DMS53 treated with DMSO at 0.1 percent for 48 hours (cell line): ENCODE data around the gene ZBTB44.
A peak's percentile ranks its signal among the peaks of the same experiment; 100 is the strongest.

Source experiments
- DNase-seq: peaks from one replicate; lab custom pipeline; 2025; ENCODE audit not compliant: unreplicated experiment; lab: John Stamatoyannopoulos, UW

ZBTB44 gene

DNA sequence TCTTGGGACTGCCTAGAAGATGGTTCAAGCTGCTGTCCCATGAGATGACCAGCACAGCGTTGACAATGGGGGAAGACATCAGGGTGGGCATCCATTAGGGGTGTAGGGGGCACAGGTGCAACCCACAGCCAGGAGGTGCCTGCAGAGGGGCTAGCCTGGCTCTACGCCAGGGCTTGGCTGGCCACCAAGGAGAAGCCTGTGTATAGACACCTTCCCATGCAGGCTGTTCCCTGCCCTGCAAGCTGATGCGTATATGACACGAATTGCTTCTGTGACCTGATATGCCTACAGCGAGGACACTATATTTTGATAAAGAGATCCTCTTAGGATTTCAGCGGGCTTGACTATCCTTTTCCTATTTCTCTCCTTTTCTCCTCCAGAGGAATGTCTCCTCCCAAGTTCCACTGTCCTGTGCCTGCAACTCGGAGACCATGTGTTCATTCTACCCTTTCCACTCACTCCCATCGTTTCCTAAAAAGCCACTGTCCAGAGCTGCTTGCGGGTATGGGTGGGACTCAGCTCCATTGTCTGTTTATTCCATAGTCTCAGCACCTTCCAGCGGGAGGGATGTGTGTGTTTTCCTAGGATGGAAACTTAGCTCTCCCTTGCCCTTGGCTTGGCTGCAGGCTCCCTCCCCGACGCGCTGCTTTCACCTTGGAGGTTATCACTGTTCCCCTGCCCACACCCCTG, 99.0 kb downstream of the ZBTB44 start:
- no peak for DNase-seq

DNA sequence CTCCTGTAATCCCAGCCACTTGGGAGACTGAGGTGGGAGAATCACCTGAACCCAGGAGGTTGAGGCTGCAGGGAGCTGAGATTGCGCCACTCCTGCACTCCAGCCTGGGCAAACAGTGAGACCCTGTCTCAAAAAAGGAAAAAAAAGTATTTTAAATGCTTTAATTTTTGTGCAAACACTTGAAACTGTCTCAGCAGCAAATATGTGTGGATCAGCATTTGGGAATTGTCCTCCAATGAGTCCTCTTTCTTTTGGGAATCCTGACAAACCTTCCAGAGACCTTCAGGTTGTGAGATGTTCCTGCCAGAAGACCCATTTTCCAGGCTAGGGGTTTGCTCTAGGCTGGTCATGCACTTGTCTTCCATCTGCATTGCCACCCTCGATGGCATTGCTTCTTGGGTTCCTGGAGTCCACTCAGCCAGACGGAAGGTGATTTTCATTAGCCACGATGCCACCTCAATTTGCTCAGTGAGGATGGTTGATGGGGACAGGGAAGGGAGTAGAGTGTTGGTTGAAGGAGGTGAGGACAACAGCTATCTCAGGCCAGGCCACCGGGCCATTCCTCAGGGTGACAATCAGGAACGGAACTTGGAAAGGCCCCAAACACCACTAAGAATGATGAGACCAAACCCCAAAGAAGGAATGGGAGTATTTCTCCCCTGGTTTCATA, 99.7 kb downstream of the ZBTB44 start:
- no peak for DNase-seq

DNA sequence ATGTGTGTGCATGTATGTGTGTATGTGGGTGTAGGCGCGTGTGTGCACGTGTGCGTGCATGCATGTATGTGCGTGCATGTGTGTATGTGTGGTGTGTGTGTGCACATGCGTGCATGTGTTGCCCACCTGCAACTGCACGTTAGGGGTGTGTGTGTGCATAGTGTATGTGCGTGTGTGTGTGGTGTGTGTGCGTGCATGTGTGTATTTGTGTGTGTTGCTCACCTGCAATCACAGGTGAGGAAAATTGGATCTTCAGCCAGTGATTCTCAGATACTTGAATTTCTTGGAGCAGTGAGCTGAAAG, 100.8 kb downstream of the ZBTB44 start:
- DNase-seq: no peak

DNA sequence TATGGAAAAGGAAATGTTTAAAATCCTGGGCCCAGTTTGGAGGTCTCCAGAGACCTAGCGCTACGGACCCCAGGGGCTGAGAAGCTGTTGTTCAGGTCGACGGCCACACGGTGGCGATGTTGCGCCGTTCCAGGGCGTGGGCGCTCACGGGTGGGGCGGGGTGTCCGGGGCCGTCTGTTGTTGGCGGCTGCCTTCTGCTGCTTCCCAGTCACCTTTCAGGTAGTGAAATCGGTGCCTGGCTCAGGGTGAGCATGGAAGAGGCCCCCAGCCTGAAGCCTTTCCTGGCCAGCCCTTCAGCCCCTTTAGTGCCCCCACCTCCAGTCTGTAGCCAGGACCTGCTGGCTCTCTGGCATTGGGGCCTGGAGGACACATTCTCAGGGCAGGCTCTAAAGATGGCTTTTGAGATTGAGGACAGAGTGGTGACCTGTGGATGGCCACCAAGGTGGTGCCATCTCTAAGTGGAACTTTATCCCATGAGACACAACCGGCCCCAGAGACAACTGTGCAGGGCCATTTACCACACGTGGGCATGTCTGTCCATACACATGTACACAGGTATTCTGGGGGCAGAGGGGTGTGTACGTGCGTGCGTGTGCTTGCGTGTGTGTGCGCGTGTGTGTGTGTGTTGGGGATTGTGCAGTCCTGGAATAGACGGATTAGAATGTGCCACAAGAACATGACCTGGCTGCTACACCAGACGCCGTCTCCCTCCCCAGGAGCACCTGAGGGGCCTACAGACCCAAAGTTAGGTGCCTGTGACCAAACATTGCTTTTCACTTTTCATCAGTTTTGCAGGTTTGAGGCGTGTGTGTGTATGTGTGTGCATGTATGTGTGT, 101.4 kb downstream of the ZBTB44 start:
- peak; percentile 36 for DNase-seq

DNA sequence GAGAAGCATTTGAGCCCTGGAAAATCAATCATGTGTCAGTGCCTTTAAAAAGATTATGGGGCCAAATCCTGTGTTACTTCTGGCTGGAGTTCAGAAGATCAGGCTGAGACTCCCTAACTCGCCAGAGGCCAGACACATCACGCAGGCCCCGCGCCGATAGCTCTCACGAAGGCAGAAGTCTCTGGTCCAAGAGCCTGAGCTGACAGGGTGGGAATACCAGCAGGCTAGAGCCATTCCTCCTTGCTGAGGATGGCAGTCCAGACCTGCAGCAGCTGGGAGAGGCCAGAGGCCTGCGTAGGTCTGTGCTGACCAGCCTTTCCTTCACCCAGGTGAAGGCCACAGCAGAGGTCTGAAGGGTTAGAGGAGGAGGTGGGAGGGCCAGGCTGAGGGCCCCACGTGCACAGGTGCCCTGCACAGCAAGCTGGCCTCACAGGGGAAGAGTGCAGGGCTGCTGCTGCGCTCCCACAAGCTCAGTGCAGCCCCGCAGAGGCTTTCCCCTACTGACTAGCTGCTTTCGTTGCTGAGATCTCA, 102.2 kb downstream of the ZBTB44 start:
- peak; percentile 23 for DNase-seq

DNA sequence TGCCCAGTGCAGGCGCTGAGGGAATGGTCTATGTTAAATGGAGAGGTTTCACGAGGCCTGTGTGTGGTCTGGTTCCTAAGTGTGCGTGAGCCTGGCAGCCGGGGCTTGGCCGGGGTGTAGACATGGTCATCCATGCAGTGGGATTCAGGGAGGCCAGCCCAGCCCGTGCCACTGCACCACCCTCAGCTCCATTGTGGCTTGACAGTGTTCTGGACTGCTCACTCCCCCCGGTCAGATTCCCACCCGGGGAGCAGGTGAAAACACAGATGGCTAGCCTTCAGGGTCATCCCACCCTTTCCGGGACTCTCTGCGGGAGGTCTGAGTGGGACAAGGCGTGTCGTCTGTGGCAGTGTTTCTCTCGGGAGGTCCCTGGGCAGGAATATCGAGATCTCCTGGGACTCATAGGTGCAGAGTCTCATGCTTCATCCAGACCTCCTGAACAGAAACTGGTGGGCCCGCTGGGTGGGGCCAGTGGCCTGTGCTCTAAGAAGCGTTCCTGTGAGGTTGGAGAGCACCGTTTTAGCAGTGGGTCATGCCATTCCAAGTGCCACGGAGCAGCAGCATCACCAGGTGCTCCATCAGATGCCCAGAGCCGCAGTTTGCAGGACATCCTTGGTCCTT, 102.8 kb downstream of the ZBTB44 start:
- DNase-seq: no peak

DNA sequence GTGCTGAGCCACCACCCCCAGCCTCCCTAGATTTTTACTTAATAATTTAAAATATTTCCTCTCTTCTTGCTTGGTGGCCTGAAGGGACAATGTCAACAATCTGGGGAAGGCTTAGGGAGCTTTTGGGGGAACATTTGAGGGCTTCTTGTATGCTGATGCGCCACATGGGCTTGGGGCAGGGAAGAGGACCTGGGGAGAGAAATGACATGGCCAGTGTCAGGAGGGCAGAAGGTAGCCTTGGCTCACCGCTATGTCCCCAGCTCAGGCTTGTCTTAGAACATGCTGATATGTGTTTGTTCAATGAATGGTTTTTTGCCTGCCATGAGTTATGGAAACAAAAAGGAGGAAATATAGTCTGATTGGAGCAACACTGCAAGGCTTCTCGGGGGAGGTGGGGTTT, 103.6 kb downstream of the ZBTB44 start:
- no peak for DNase-seq

DNA sequence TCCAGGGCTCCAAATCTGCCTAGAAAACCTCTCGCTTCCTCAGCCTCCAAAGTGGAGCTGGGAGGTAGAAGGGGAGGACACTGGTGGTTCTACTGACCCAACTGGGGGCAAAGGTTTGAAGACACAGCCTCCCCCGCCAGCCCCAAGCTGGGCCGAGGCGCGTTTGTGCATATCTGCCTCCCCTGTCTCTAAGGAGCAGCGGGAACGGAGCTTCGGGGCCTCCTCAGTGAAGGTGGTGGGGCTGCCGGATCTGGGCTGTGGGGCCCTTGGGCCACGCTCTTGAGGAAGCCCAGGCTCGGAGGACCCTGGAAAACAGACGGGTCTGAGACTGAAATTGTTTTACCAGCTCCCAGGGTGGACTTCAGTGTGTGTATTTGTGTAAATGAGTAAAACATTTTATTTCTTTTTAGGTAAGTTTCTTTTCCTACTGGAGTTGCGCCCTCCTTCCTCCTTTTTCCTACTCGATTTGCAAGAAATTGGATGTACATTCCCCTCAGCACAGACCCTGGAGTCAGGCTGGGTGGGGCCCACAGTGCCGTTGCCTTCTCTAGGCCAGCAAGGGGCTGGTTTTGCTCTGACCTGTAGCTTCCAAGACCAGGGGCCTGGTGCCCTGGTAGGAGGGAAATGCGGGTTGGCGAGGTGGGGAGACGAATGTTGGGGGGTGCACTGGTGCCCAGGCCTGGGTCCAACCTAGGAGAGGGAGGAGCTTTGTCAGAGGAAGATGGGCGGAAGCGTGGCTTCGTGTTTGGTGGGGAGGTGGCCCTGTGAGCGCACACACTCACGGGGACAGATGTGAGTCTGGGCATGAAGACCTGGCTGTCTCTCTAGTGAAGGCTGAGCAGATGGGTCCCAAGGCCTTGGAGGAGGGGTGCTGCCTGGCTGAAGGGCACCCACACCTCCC, 104.5 kb downstream of the ZBTB44 start:
- DNase-seq: no peak

DNA sequence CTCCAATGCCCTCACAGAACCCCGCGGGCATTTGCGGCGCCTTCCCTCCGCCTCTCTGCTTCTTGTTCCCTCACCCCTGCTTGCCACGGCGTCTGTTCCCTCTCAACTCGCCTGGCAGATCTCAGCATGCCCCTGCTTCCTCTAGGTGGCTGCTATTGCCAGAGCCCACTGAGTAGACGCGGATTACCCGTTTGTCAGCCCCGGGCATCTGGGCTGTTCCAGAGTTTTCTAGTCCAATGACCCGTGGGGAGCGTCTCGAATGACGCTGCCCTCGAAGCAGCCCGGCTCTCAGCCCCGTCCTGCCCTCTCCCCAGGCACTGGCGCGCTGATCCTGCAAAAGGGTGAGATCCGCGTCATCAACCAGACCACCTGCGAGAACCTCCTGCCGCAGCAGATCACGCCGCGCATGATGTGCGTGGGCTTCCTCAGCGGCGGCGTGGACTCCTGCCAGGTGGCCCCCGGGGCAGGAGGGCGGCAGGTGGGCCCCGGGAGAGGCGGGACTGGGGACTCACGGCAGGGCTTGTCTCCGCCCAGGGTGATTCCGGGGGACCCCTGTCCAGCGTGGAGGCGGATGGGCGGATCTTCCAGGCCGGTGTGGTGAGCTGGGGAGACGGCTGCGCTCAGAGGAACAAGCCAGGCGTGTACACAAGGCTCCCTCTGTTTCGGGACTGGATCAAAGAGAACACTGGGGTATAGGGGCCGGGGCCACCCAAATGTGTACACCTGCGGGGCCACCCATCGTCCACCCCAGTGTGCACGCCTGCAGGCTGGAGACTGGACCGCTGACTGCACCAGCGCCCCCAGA, 105.4 kb downstream of the ZBTB44 start:
- no peak for DNase-seq

DNA sequence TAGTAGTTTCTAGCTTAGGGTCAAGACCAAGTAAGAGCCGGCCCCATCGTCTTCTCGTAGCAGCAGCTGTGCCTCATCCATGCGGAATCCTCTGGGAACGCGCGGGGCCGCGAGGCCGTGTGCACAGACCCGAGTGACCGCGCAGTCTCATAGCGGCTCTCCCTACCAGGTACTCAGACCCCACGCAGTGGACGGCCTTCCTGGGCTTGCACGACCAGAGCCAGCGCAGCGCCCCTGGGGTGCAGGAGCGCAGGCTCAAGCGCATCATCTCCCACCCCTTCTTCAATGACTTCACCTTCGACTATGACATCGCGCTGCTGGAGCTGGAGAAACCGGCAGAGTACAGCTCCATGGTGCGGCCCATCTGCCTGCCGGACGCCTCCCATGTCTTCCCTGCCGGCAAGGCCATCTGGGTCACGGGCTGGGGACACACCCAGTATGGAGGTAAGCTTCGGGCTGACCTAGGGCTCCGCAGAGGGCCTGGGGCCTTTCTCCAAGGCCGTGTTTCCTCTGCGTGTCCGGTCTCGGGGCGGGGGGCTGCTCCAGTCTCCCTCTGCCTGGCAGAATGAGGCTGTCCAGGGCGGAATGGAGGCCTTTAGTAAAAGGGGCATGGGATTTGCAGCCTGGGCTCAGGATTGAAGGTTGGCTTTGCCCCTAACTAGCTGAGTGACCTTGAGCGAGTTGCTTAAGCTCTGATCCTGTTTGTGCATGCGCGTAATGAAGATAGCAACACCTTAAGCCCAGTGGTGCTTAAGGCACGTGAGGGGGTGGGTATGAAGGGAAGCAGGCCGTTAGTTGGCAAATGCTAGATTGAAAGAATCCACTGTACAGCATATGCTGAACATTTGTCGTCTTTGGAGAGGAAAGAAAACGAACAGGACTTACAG, 106.2 kb downstream of the ZBTB44 start:
- DNase-seq: no peak

DNA sequence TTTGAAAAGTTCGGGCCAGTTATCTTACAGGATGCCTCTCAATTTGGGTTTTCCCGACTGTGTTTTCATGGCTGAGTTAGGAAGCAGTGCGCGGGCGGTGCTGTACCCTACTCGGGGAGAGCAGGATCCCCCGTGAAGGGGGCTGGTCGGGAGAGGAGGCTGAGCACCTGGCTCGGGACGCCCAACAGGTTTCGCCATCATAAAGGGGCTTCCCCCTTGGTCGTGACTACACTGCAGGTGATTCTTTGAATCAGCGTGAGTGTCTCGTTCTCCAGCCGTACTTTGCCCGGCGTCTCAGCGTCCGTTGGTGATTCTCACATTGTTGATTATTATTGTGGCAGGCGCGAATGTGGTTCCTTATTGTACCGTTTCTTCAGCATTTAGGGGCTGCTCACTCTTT, 108.6 kb downstream of the ZBTB44 start:
- DNase-seq: no peak

DNA sequence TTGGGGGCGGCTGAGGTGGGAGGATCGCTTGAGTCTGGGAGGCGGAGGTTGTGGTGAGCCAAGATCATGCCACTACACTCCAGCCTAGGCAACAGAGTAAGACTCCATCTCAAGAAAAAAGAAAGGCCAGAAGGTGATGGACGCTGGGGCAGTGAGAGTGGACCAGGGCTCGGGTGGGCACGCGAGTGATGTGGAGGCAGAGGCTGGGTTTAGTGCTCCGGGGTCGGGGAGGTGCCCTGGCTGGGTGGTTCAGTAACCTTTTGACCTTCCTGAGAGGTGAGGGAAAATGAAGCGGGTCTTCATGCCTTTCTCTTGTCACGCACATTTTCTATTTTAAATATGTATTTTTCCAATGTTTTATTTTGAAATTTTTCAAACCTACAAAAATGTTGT, 110.0 kb downstream of the ZBTB44 start:
- DNase-seq: no peak

DNA sequence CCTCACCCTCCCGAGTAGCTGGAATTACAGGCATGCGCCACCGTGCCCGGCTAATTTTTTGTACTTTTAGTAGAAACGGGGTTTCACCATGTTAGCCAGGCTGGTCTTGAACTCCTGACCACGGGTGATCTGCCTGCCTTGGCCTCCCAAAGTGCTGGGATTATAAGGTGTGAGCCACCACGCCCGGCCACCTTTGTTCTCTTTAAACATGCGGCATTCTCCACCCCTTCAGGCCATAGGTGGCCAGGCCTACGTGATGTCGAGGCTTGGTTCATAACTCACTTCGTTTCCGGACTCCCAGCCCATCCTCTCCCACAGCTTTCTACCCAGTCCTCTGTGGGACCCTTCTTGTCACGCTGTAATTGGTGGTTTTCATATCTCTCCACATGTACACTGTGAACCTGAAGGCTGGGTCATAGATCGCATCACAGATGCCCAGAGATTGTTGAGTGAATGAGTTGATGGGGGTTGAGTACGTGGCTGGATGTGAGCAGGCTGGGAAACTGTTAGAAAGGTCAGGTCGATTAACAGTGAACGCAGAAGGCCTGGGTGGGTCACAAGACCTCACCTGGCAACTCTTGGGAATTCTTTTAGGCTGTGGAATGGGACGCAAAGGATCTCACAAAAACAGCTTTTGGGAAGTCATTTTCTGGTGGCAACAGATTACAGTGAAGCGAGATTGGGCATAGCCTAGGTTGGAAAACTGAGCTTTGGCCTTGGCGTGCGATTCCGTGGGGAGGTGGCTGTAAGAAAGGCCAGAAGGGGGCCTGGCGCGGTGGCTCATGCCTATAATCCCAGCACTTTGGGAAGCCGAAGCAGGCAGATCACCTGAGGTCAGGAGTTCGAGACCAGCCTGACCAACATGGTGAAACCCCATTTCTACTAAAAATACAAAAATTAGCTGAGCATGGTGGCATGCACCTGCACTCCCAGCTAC, 110.7 kb downstream of the ZBTB44 start:
- DNase-seq: no peak

DNA sequence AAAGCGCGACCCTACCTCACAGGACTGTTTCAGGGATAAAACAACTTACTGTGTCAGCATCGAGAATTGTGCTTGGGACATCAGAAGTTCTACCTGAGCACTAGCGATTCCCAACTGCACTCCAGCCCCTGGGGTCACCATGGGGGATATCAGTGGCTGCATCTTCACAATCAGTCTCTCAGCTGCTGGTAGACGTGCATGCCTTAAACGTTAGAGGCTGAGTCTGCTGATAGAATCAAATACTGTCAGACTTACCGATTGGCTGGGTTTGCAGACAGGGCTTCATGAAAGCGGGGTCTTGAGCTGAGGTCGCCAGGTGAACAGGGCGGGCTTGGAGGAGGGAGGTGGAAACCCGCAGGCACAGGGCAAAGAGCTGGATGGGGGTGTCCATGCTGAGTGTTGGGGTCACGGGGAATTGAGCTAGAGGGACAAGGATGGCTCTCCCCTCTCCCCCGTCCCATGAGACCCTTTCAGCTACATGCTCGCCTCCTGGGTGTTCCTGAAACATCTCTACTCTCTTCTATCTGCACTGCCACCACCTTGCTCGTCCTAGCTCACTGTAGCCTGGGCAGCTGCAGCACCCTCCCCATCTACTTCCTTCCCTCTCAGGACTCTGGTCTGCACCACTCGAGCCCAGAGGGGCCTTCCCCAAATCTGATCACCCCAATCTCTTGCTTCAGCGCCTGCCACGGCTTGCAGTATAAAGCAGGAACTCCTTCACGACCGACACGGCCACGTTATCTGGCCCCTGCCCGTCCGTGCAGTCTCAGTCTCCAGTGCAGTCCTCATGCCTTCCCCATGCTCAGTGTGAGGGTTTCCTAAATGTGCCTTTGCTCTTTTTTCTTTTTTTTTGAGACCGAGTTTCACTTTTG, 111.7 kb downstream of the ZBTB44 start:
- DNase-seq: no peak

DNA sequence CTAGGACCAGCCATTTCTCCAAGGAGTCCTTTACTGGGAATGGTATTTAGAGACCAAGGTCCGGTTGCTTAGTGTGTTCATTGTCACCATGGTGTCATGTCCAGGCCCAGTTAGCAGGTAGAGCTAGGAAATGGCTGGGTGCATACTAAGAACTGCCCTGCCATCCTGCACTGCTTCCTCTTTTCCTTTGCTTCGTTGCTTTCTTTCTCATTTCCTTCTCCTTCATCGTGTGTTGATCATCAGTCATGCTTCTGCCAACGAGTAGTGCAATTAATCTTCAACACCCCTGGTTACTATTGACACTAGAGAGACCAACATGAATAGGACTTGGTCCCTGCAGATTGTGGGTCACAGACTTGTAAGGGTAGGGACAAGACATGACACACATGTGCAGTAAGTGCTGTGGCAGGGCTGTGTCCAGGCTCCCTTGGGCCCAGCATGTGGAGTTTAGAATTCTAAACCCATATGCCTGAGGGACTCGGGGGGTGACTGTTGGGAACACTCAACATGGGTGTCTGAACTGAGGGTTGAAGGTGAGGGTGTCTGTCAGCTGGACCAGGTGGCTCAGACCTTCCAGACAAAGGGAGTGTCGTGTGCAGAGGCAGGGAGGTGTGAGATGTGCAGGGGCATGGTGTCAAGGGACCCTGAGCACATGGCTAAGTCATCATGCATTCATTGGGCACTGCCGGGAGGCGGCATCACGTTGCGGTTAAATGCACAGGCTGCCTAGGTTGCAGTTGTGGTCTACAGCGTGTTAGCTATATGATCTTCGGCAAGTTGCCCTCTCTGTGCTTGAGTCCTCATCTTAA, 112.5 kb downstream of the ZBTB44 start:
- DNase-seq: no peak

DNA sequence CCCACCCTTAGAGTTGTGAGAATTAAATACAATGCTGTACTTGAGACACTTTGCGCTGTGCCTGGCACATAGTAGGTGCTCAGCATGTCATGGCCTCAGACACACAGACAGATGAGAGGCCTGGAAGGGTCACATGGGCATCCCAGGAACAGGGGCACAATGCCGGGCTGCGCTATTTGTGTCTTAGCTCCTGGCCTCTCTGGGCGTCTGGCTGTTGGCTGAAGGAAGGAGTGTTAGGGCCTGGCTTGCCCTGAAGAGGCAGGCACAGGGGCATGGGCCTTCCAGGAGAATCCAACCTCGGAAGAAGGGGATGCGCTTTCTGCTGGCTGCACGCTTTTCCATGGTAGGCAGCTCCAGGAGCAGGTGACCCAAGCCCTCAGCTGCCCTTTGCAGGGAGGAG, 113.7 kb downstream of the ZBTB44 start:
- DNase-seq: no peak
